Testis (tissue), 2 donors: ENCODE results near the gene ARHGEF39.

Experiments
- POLR2A ChIP-seq: fragments of 450-650 bp; IDR thresholded peaks from one replicate; pipeline ENCODE4 v1.6.1; 2017; ENCODE audit warnings: antibody characterized with exemption, mild to moderate bottlenecking, moderate library complexity
- TF ChIP-seq, protein P1 (sequence below), 3 experiments: fragments of 450-650 bp in 2 of 3; fragments of 200-600 bp in 1 of 3; sonication (generic) in 1 of 3; IDR thresholded peaks; one replicate each; pipeline ENCODE4 v1.5.1; 2016 to 2019; ENCODE audit warnings: antibody characterized with exemption in 3 of 3, mild to moderate bottlenecking in 2 of 3, moderate library complexity in 1 of 3

DNA sequence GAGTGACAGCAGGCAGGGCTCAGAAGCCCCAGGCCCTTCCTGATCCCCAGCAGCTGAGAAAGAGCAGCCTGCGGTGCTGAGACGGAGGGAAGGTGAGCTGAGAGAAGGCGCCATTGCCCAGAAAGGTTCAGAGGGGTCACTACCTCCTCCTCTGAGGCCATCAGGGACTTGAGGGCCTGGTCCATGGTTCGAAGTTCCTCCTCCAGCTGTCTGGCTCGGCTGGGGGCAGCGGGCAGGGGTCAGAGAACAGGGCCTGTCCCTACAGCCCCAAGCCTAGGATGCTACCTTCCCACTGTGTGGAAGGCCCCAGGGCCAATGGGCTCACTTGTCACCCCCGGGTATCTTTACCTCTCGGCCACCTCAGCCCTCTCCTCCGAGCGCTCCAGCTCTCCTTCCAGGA lies 19.9 kb upstream of the ARHGEF39 start:
- TF ChIP-seq, protein P1, sequence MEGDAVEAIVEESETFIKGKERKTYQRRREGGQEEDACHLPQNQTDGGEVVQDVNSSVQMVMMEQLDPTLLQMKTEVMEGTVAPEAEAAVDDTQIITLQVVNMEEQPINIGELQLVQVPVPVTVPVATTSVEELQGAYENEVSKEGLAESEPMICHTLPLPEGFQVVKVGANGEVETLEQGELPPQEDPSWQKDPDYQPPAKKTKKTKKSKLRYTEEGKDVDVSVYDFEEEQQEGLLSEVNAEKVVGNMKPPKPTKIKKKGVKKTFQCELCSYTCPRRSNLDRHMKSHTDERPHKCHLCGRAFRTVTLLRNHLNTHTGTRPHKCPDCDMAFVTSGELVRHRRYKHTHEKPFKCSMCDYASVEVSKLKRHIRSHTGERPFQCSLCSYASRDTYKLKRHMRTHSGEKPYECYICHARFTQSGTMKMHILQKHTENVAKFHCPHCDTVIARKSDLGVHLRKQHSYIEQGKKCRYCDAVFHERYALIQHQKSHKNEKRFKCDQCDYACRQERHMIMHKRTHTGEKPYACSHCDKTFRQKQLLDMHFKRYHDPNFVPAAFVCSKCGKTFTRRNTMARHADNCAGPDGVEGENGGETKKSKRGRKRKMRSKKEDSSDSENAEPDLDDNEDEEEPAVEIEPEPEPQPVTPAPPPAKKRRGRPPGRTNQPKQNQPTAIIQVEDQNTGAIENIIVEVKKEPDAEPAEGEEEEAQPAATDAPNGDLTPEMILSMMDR (IDR thresholded peaks at IDR 0.05): no peak
- TF ChIP-seq POLR2A: no peak
